Suppressor macrophage treated with lipopolysaccharide for 4 hours (primary cell): Measurements from ENCODE around the gene ERN1.

Experiments
- DNase-seq: peaks from one replicate; pipeline ENCODE4 v3.0.0-alpha.2; 2020

The ERN1 gene

GRCh38 chr17:64056269-64057005 lies 73.5 kb downstream of the ERN1 start:
- DNase-seq: no peak

GRCh38 chr17:64055183-64056142 lies 74.5 kb downstream of the ERN1 start:
- no peak for DNase-seq

- DNase-seq: no peak
Measured at GRCh38 chr17:64054304-64054703, 75.6 kb downstream of the ERN1 start.

GRCh38 chr17:64053101-64053500 lies 76.8 kb downstream of the ERN1 start:
- no peak for DNase-seq

GRCh38 chr17:64051153-64051552 lies 78.8 kb downstream of the ERN1 start:
- no peak for DNase-seq

GRCh38 chr17:64048805-64049204 lies 81.1 kb downstream of the ERN1 start:
- no peak for DNase-seq

GRCh38 chr17:64045176-64045575 lies 84.8 kb downstream of the ERN1 start:
- DNase-seq: no peak

GRCh38 chr17:64042700-64043485 lies 87.1 kb downstream of the ERN1 start:
- DNase-seq: no peak

- no peak for DNase-seq
Measured at GRCh38 chr17:64041912-64042311, 88.0 kb downstream of the ERN1 start.

- no peak for DNase-seq
Measured at GRCh38 chr17:64040206-64040605, 89.7 kb downstream of the ERN1 start.

GRCh38 chr17:64039106-64039400 lies 90.9 kb downstream of the ERN1 start:
- no peak for DNase-seq

GRCh38 chr17:64038331-64039105 lies 91.4 kb downstream of the ERN1 start:
- DNase-seq: no peak

GRCh38 chr17:64037802-64038201 lies 92.1 kb downstream of the ERN1 start:
- no peak for DNase-seq

GRCh38 chr17:64037180-64037579 lies 92.8 kb downstream of the ERN1 start:
- DNase-seq: no peak

GRCh38 chr17:64036198-64036922 lies 93.6 kb downstream of the ERN1 start:
- DNase-seq: no peak

GRCh38 chr17:64032081-64032480 lies 97.9 kb downstream of the ERN1 start:
- no peak for DNase-seq

- peak; percentile 82 for DNase-seq
Measured at GRCh38 chr17:64028874-64029464, 101.0 kb downstream of the ERN1 start.

- DNase-seq: peak; percentile 88
Measured at GRCh38 chr17:64025732-64026294, 104.1 kb downstream of the ERN1 start.

GRCh38 chr17:64024781-64025731 lies 104.9 kb downstream of the ERN1 start:
- DNase-seq: no peak

- DNase-seq: no peak
Measured at GRCh38 chr17:64024215-64024654, 105.7 kb downstream of the ERN1 start.
